GM19239 (cell line): ENCODE results near the gene IST1.

Experiments used
- DNase-seq: peaks from one replicate; pipeline ENCODE4 v3.0.0; 2011; ENCODE audit warnings: low spot score; ENCODE audit not compliant: insufficient read length
- FAIRE-seq: peaks from 2 replicates; lab custom pipeline; 2011; peaks lifted over from hg19 to GRCh38; lab: Jason Lieb, UNC

IST1 gene

GRCh38 chr16:71954699-71955195 lies 59.4 kb downstream of the IST1 start:
- DNase-seq = no peak
- FAIRE-seq = no peak

DNA sequence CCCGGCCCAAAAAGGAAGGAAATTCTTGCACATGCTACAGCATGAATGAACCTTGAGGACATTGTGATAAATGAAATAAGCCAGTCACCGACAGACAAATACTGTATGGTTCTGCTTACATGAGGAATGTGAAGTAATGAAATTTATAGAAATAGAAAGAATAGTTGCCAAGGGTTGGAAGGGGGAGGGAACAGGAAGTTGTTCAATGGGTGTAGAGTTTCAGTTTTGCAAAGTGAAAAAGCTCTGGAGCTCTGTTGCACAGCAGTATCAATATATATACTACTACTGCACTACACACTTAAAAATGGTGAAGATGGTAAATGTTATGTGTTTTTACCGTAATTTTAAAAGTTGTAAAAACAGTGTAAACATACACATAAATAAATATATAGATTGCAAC lies 61.2 kb downstream of the IST1 start:
- no peak for DNase-seq
- FAIRE-seq = no peak

DNA sequence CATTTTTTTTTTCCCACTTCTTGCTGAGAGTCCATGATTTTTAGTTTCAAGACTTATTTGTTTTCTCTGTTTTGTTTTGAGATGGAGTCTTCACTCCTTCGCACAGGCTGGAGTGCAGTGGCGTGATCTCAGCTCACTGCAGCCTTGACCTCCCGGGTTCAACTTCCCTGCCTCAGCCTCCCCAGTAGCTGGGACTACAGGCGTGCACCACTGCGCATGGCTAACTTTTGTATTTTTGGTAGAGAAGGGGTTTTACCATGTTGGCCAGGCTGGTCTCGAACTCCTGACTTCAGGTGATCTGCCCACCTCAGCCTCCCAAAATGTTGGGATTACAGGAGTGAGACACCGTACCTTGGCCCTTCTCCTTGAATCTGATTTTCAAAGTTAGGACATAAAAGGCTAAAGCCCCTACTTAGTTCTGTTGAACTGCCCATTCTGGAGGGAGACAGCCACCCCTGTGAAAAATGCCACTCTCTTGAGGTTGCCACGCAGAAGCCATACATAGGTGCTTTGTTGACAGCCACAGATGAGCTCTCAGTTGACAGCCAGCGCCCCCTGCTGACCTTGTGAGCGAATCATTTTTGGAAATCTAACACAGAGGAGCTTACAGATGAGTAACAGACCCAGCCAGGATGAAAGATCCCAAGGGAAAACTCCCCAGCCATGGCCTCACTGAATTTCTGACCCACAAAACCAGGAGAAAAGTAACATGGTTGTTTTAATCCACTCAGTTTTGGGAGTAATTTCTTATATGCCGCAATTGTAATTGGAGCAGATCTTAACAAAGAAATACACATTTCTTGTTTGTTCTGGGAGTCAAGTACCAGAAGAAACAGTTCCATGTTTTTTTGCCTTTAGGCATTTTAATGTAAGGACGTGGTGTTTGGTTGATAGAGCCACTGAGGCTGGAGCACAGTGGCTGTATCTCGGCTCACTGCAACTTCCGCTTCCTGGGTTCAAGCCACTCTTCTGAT lies 66.0 kb downstream of the IST1 start:
- DNase-seq = peak; percentile 57
- FAIRE-seq = peak; percentile 87

DNA sequence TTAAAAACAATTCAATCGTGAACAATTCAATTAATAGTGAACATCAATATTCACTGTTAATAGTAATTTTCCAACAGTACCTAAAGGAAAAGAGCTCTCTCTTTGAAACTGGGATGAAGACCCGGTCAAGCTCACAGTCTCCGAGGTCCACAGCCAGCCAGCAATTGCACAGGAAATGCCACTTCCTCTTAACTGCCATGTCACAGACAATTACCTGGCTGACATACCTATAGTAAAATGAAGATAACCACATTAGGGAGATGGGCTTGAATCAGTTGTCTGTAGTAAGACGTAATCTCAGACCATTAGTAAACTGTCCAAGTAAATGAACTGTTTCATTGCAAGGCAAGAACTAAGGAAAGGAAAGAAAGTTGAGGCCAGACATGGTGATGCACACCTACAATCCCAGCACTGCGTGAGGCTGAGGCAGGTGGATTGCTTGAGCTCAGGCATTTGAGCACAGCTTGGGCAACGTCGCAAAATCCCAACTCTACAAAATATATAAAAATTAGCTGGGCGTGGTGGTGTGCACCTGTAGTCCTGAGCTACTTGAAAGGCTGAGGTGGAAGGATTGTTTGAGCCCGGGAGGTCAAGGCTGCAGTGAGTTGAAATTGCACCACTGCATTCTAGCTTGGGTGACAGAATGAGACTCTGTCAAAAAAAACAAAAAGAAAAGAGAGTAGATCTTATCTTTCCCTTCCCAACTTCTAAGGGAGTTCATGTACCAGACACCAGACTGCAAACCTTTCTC lies 68.0 kb downstream of the IST1 start:
- no peak for DNase-seq

GRCh38 chr16:71965223-71965622 lies 69.9 kb downstream of the IST1 start:
- FAIRE-seq = no peak
- DNase-seq = no peak

More for the DNA sequence above, 68.0 kb downstream of the IST1 start:
- no peak for FAIRE-seq

DNA sequence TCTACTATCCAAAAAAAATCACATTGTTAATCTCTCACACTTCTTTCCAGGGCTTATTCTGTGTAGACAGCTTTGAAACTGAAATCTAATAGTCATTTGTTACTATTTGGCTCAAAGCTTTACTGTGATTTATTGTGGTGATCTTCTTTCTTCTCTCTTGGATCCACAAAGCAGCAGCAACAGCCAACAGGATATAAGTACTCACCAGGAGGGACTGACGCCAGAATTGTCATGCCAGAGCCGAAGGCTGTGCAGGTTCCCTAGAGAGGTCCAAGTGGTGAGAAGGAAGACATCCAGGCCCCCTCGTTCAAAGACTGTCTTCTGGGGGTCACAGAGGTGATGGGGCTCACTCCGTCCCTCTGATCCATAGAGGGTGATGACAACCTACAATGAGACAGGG lies 71.6 kb downstream of the IST1 start:
- no peak for DNase-seq
- no peak for FAIRE-seq

- FAIRE-seq (no peak), DNase-seq (no peak)
Measured at GRCh38 chr16:71969353-71969752, 74.0 kb downstream of the IST1 start.

- FAIRE-seq = no peak
- no peak for DNase-seq
Measured at GRCh38 chr16:71971571-71971970, 76.2 kb downstream of the IST1 start.

GRCh38 chr16:71972356-71972755 lies 77.0 kb downstream of the IST1 start:
- no peak for FAIRE-seq
- DNase-seq = no peak

GRCh38 chr16:71973001-71973400 lies 77.7 kb downstream of the IST1 start:
- DNase-seq = no peak
- FAIRE-seq = no peak

GRCh38 chr16:71974068-71974818 lies 78.9 kb downstream of the IST1 start:
- FAIRE-seq = no peak
- DNase-seq = no peak
